Measurements from ENCODE around the gene EXOSC1. TPM values are rescaled to one million over a fixed set of nuclear protein-coding genes. Genes with fewer than 3 reads are reported as not detected.
A peak's percentile ranks its signal among the peaks of the same experiment; 100 is the strongest.
"Not testable (repeated sequence)": the region's sequence is repeated elsewhere in the genome, so short reads cannot be mapped to it uniquely, and the experiment has no call there.

Gene EXOSC1
- total RNA-seq, 2 experiments from 2014 or later = 43.3 to 49.2 TPM

GRCh38 chr10:97407211-97407951 lies 38.4 kb downstream of the EXOSC1 start:
- Mint-ChIP-seq H3K36me3 (ENCODE audit: low read depth) (no peaks in the 10 kb centered on the region), H3K9me3 (no peaks in the 10 kb centered on the region), H3K27ac (peak overlapping the region; percentile 62), H3K4me3 (peak overlapping the region; percentile 31), H3K4me1 (ENCODE audit: low read depth) (peaks cover 10% of the 10 kb centered on the region), H3K27me3 (no peaks in the 10 kb centered on the region)
- intact Hi-C loops (cut with micrococcal nuclease) = loop anchor here (2.0 to 10.0 kb wide), 3 partner anchors 21 to 87 kb away; partner anchors contain the start of genes MMS19 and UBTD1
- DNase-seq = peak; percentile 75
- TF ChIP-seq CTCF (IDR thresholded peaks at IDR 0.05) = peak; percentile 97
- ChIA-PET CTCF (interaction anchor here (0.7 to 11.1 kb wide), 21 partner anchors 8 to 146 kb away, joined by 3 to 108 read pairs (median 5); partner anchors contain the start of gene PGAM1), POLR2A (interaction anchor here (0.6 to 3.5 kb wide), 3 partner anchors 13 to 24 kb away, joined by 3 to 15 read pairs (median 4); no protein-coding TSS in a partner anchor)
- peak; percentile 96 for ATAC-seq

- not testable (repeated sequence) for H3K36me3 Mint-ChIP-seq (ENCODE audit: low read depth); DNase-seq; H3K27me3 Mint-ChIP-seq; H3K4me1 Mint-ChIP-seq (ENCODE audit: low read depth); H3K9me3 Mint-ChIP-seq; H3K4me3 Mint-ChIP-seq; ATAC-seq; H3K27ac Mint-ChIP-seq
- CTCF ChIA-PET = interaction anchor here (0.8 to 11.1 kb wide), 11 partner anchors 8 to 147 kb away, joined by 3 to 108 read pairs (median 6); partner anchors contain the start of gene PGAM1
- intact Hi-C loops (cut with micrococcal nuclease) = loop anchor here (2.0 to 10.0 kb wide), 3 partner anchors 22 to 88 kb away; partner anchors contain the start of genes MMS19 and UBTD1
- POLR2A ChIA-PET = interaction anchor here (3.5 kb wide), 1 partner anchor 21 kb away, joined by 15 read pairs; no protein-coding TSS in a partner anchor
These were observed 39.3 kb downstream of the EXOSC1 start for GRCh38 chr10:97406483-97406882.

- intact Hi-C loops (cut with micrococcal nuclease) = loop anchor here (2.0 to 10.0 kb wide), 3 partner anchors 23 to 89 kb away; partner anchors contain the start of genes MMS19 and UBTD1
- H3K4me1 Mint-ChIP-seq (ENCODE audit: low read depth) = peaks cover 10% of the 10 kb centered on the region
- ChIA-PET CTCF (interaction anchor here (1.0 to 11.1 kb wide), 9 partner anchors 13 to 148 kb away, joined by 3 to 108 read pairs (median 8); partner anchors contain the start of gene PGAM1), POLR2A (interaction anchor here (3.5 kb wide), 1 partner anchor 22 kb away, joined by 15 read pairs; no protein-coding TSS in a partner anchor)
- no peaks in the 10 kb centered on the region for H3K27me3 Mint-ChIP-seq
- no peak for DNase-seq
- H3K4me3 Mint-ChIP-seq = no peak overlapping the region
- TF ChIP-seq CTCF (IDR thresholded peaks at IDR 0.05) = no peak
- ATAC-seq = no peak
- peak overlapping the region; percentile 42 for H3K27ac Mint-ChIP-seq
- no peaks in the 10 kb centered on the region for H3K9me3 Mint-ChIP-seq
- H3K36me3 Mint-ChIP-seq (ENCODE audit: low read depth) = no peaks in the 10 kb centered on the region
These were observed 39.7 kb downstream of the EXOSC1 start for GRCh38 chr10:97406064-97406463.

- peaks cover 15% of the 10 kb centered on the region for H3K4me1 Mint-ChIP-seq (ENCODE audit: low read depth)
These were observed 41.8 kb downstream of the EXOSC1 start for GRCh38 chr10:97404044-97404443.

More at GRCh38 chr10:97404044-97404443, 41.8 kb downstream of the EXOSC1 start:
- H3K9me3 Mint-ChIP-seq = no peaks in the 10 kb centered on the region
- no peak for DNase-seq
- ChIA-PET CTCF (interaction anchor here (1.2 to 1.5 kb wide), 2 partner anchors 10 to 57 kb away, joined by 4 to 5 read pairs; no protein-coding TSS in a partner anchor), POLR2A (interaction anchor here (1.4 kb wide), 1 partner anchor 19 kb away, joined by 5 read pairs; no protein-coding TSS in a partner anchor)
- H3K36me3 Mint-ChIP-seq (ENCODE audit: low read depth) = peaks cover 4% of the 10 kb centered on the region
- intact Hi-C loops (cut with micrococcal nuclease) = loop anchor here (10.0 kb wide), 1 partner anchor 91 kb away; the partner anchor contains the start of genes MMS19 and UBTD1
- H3K4me3 Mint-ChIP-seq = no peak overlapping the region
- no peak for TF ChIP-seq CTCF (IDR thresholded peaks at IDR 0.05)
- H3K27ac Mint-ChIP-seq = no peak overlapping the region
- ATAC-seq = no peak
- no peaks in the 10 kb centered on the region for H3K27me3 Mint-ChIP-seq
